K562 (cell line): ENCODE data around the gene IRAK2. TPM values are rescaled to one million over a fixed set of nuclear protein-coding genes. Genes with fewer than 3 reads are reported as not detected.

ENCODE experiments used
- BMI1 ChIP-seq: fragments of 150-350 bp; IDR thresholded peaks from 2 replicates; pipeline ENCODE4 v1.6.1; 2014; ENCODE audit warnings: low read length
- CBX3 ChIP-seq, 2 experiments: IDR thresholded peaks; 1 replicate in 1 of 2; 2 replicates in 1 of 2; pipeline ENCODE4 v1.6.1; 2012; ENCODE audit warnings: inconsistent platforms in 2 of 2, low read length in 2 of 2, borderline replicate concordance in 1 of 2, control low read depth in 1 of 2
- CBX5 ChIP-seq: IDR thresholded peaks from 2 replicates; pipeline ENCODE4 v1.6.1; 2014; ENCODE audit warnings: low read depth, borderline replicate concordance
- CREBBP ChIP-seq: IDR thresholded peaks from one replicate; pipeline ENCODE4 v1.6.1; 2012; ENCODE audit warnings: low read depth, mild to moderate bottlenecking, control low read depth, inconsistent platforms, low read length
- E2F8 ChIP-seq: fragments of 450-650 bp; IDR thresholded peaks from 2 replicates; pipeline ENCODE4 v1.7.1; 2018; ENCODE audit warnings: mild to moderate bottlenecking, low read depth; ENCODE audit not compliant: partially characterized antibody
- HDAC3 ChIP-seq: fragments of 450-650 bp; IDR thresholded peaks from 2 replicates; pipeline ENCODE4 v1.6.1; 2018; ENCODE audit warnings: borderline replicate concordance, mild to moderate bottlenecking, moderate library complexity; ENCODE audit not compliant: partially characterized antibody
- HMG20B ChIP-seq: fragments of 250-450 bp; sonication (Bioruptor Pico); IDR thresholded peaks from 2 replicates; pipeline ENCODE4 v1.5.0; 2021; ENCODE audit warnings: mild to moderate bottlenecking
- KDM1A ChIP-seq, 2 experiments: fragments of 450-650 bp; IDR thresholded peaks; 2 replicates each; pipeline ENCODE4 v1.6.1; 2016; ENCODE audit warnings: mild to moderate bottlenecking in 2 of 2
- NFYB ChIP-seq: IDR thresholded peaks from 2 replicates; pipeline ENCODE4 v1.6.1; 2011; ENCODE audit warnings: mild to moderate bottlenecking, moderate library complexity; ENCODE audit not compliant: insufficient read length; ENCODE audit errors: extremely low read depth
- RERE ChIP-seq: sonication (generic); formaldehyde crosslinking; IDR thresholded peaks from 2 replicates; pipeline ENCODE4 v1.8.0; 2023; ENCODE audit warnings: missing genetic modification reagents, mild to moderate bottlenecking, borderline replicate concordance
- SP2 ChIP-seq: IDR thresholded peaks from 2 replicates; pipeline ENCODE4 v1.6.1; 2011; ENCODE audit warnings: mild to moderate bottlenecking, low read depth, low read length, moderate library complexity; ENCODE audit not compliant: poor library complexity, severe bottlenecking; ENCODE audit errors: extremely low read depth
- TCFL5 ChIP-seq: fragments of 250-450 bp; sonication (Bioruptor Pico); conservative IDR thresholded peaks from 2 replicates; pipeline ENCODE4 v1.6.1; 2021; ENCODE audit warnings: mild to moderate bottlenecking, moderate library complexity, matching md5 sums
- TRIM28 ChIP-seq: fragments of 450-650 bp; IDR thresholded peaks from 2 replicates; pipeline ENCODE4 v1.6.1; 2017
- ZC3H4 ChIP-seq: sonication (generic); formaldehyde crosslinking; IDR thresholded peaks from 2 replicates; pipeline ENCODE4 v1.9.0; 2021; ENCODE audit warnings: missing genetic modification reagents, borderline replicate concordance
- ZNF121 ChIP-seq: sonication (generic); formaldehyde crosslinking; conservative IDR thresholded peaks from 2 replicates; pipeline ENCODE4 v1.8.0; 2022; ENCODE audit warnings: missing genetic modification reagents
- ZNF146 ChIP-seq: IDR thresholded peaks from one replicate; pipeline ENCODE4 v1.6.1; 2018; ENCODE audit warnings: missing compliant biosample characterization; ENCODE audit not compliant: unreplicated experiment
- ZZZ3 ChIP-seq: fragments of 450-650 bp; IDR thresholded peaks from 2 replicates; pipeline ENCODE4 v1.6.1; 2016; ENCODE audit warnings: antibody characterized with exemption, mild to moderate bottlenecking, moderate library complexity
- polyA plus RNA-seq, 8 experiments: library from polyadenylated mRNA; depleted of rRNA in 4 of 8; stranded (reverse) in 5 of 8; unstranded in 3 of 8; fragments of >200 nt; fragmentation: Nextera tagmentation in 2 of 8; fragmentation: Illumina TruSeq in 1 of 8; extraction: Ambion mirVana in 2 of 8; extraction: Trizol in 1 of 8; gene quantifications; 2 replicates each; pipeline versions ENCODE4 v1.2.1 to v1.2.3, GENCODE V29; 2011 to 2014; ENCODE audit warnings: inconsistent platforms in 1 of 8, missing spikeins in 1 of 8
- total RNA-seq, 7 experiments: library from RNA; depleted of rRNA in 6 of 7; stranded (reverse); fragments of >200 nt in 6 of 7; fragmentation: Illumina TruSeq in 2 of 7; extraction: Trizol in 2 of 7; gene quantifications; 2 replicates each; pipeline versions ENCODE4 v1.2.1 to v1.2.3, GENCODE V29; 2011 to 2021; ENCODE audit warnings: low replicate concordance in 1 of 7
- TF ChIP-seq, protein P1 (sequence below): fragments of 450-650 bp; IDR thresholded peaks from 2 replicates; pipeline ENCODE4 v1.6.1; 2017; ENCODE audit warnings: antibody characterized with exemption

IRAK2 gene
- total and polyA plus RNA-seq, 9 of the 15 experiments (the other 6 are each of a cell fraction or from before 2014, with no cell fraction given) = 0.42 to 4.4 (median 2.7) TPM

DNA sequence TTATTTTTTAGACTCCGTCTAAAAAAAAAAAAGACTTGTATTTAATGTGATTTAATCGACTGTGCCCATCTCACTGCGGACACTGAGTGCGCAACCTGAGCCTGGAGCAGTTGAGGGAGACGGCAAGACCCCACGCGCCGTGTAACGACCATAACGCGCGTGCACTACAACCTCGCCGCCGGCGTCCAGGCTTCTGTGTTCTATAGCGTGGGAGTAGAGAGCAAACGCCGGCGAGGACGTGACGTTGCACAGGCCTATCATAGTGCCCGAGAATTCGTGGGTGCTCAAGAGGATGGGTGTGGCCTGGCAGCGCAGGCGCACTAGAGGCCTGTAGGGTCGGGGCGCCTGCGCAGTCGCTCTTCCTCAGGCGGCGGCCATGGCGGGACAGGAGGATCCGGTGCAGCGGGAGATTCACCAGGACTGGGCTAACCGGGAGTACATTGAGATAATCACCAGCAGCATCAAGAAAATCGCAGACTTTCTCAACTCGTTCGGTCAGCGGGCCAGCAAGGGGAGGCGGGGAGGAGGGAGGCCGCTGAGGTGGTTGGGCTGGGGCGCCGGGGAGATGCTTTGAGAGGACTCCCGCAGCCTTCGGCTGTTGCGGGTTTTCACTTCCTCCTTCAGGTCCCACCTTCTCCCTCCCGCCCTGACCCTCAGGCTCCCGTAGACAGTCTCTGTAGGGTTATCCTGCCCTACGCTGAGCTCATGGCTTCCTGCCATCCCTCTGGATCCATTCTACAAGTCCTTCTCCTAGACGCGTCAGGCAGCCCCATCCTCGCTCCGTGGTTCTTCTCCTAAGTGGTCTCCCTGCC lies 49.2 kb upstream of the IRAK2 start, which contains the start of gene BRK1 (continued):
- TF ChIP-seq ZNF121 (peak; percentile 37; the same call in 1 of the 2 replicates), BMI1 (no peak), CREBBP (no peak), ZNF146 (CRISPR knock-in tag) (no peak), HMG20B (no peak), RERE (CRISPR knock-in tag) (no peak), CBX5 (no peak), ZZZ3 (no peak), SP2 (no peak), TRIM28 (peak; percentile 13; the same call in 1 of the 2 replicates), KDM1A (IDR thresholded peaks at IDR 0.05) (no peak), CBX3 (IDR thresholded peaks at IDR 0.05; ENCODE audit: borderline replicate concordance in 1 of 2, low read length in 2 of 2) (peak in 1 of 2 experiments; percentile 75; a peak in 1 of 3 replicates), ZC3H4 (CRISPR knock-in tag) (0 out of 2 replicates have a peak, but pooled peaks have one; percentile 41), E2F8 (no peak), TCFL5 (CRISPR knock-in tag) (no peak), NFYB (no peak), HDAC3 (no peak)
- TF ChIP-seq, protein P1, sequence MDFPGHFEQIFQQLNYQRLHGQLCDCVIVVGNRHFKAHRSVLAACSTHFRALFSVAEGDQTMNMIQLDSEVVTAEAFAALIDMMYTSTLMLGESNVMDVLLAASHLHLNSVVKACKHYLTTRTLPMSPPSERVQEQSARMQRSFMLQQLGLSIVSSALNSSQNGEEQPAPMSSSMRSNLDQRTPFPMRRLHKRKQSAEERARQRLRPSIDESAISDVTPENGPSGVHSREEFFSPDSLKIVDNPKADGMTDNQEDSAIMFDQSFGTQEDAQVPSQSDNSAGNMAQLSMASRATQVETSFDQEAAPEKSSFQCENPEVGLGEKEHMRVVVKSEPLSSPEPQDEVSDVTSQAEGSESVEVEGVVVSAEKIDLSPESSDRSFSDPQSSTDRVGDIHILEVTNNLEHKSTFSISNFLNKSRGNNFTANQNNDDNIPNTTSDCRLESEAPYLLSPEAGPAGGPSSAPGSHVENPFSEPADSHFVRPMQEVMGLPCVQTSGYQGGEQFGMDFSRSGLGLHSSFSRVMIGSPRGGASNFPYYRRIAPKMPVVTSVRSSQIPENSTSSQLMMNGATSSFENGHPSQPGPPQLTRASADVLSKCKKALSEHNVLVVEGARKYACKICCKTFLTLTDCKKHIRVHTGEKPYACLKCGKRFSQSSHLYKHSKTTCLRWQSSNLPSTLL = no peak
